ENCODE results near the gene MPDZ.
A peak's percentile ranks its signal among the peaks of the same experiment; 100 is the strongest.

The MPDZ gene

GRCh38 chr9:13279284-13280141 lies at the start of gene MPDZ:
Gene MPDZ, minus strand, starts transcription at chr9:13279692. Its CDS starts 29,377 bp downstream, at chr9:13250315.
- Histone ChIP-seq H3K9me3 (ENCODE audit: control insufficient read depth in 1 of 2, low read length in 2 of 2) (no peaks in the 10 kb centered on the region), H3K4me3 (ENCODE audit: low read depth in 1 of 2, low read length in 2 of 2) (peak within 1 kb of the TSS; percentile 56 to 62), H3K9ac (ENCODE audit: low read depth in 1 of 2, low read length in 2 of 2) (peak within 1 kb of the TSS in 1 of 2 donors; percentile 18), H3K36me3 (ENCODE audit: control insufficient read depth in 1 of 2, insufficient read depth in 2 of 2, low read length in 2 of 2) (no peaks in the 10 kb centered on the region), H3K4me1 (ENCODE audit: control insufficient read depth in 1 of 2, insufficient read depth in 2 of 2, low read length in 2 of 2) (no peaks in the 10 kb centered on the region), H3K27me3 (ENCODE audit: control insufficient read depth in 1 of 2, insufficient read depth in 2 of 2, low read length in 2 of 2) (peaks cover 0 to 7% of the 10 kb centered on the region in 2 donors), H3K27ac (ENCODE audit: low read depth, low read length) (peak within 1 kb of the TSS; percentile 66)

DNA sequence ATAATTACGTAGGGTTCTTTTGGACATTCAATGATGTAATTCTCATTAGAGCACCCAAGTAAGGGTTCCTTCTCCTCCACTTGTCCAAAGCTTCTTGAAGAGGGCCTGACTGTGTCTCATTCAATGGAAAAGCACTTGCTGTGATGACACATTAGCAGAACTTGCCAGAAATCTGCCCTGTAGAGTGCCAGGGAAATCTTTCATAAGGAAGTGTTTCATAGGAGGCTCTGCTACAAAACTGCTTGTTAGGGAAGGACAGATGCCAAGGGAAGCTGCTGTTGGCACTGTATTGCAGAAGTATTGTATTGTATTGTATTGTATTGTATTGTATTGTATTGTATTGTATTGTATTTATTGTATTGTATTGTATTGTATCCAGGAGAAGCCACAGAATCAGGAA lies 45.5 kb upstream of the MPDZ start:
- no peaks in the 10 kb centered on the region for H3K4me1 ChIP-seq (ENCODE audit: control insufficient read depth in 1 of 2, insufficient read depth in 2 of 2, low read length in 2 of 2)
- no peak overlapping the region for H3K9ac ChIP-seq (ENCODE audit: low read depth in 1 of 2, low read length in 2 of 2)
- H3K27me3 ChIP-seq (ENCODE audit: control insufficient read depth in 1 of 2, insufficient read depth in 2 of 2, low read length in 2 of 2) = no peaks in the 10 kb centered on the region
- no peak overlapping the region for H3K4me3 ChIP-seq (ENCODE audit: low read depth in 1 of 2, low read length in 2 of 2)
- no peaks in the 10 kb centered on the region for H3K9me3 ChIP-seq (ENCODE audit: control insufficient read depth in 1 of 2, low read length in 2 of 2)
- no peaks in the 10 kb centered on the region for H3K36me3 ChIP-seq (ENCODE audit: control insufficient read depth in 1 of 2, insufficient read depth in 2 of 2, low read length in 2 of 2)
- H3K27ac ChIP-seq (ENCODE audit: low read depth, low read length) = no peak overlapping the region

DNA sequence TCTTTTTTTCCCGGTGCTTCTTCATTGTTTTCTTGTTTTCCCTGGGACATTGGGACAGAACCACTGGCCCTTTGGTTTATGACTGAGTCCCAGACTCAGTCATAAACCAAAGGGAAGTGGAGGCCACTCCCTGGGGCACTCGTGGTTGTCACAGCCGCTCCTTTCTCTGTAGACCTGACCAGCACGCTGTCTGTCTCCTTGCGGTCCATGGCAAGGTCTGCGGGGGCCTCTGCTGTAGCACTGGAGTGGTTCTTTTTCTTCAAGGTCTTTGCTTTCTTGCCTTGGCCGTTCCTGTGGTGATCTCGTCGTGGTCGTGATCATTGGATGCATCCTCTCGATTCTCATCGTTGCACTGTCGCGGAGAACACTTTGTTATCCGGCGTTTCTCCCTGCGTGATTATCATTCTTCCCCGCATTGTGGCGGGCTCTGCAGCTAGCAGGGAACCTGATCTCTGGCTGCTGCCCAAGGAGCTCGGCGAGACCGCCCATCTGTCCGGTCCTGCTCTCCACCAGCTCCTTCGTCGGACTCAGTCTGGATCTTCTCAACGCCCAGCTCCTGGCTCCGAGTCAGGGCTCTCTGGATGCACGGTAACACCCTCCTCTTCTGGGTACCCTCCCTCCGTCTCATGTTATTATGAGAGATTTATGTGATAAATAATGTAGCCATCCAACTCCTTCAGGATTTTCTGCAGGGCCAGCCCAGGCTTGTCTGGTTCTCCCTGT lies 43.5 kb upstream of the MPDZ start:
- Histone ChIP-seq H3K9me3 (ENCODE audit: control insufficient read depth in 1 of 2, low read length in 2 of 2) (no peaks in the 10 kb centered on the region), H3K27me3 (ENCODE audit: control insufficient read depth in 1 of 2, insufficient read depth in 2 of 2, low read length in 2 of 2) (no peaks in the 10 kb centered on the region), H3K36me3 (ENCODE audit: control insufficient read depth in 1 of 2, insufficient read depth in 2 of 2, low read length in 2 of 2) (no peaks in the 10 kb centered on the region), H3K4me1 (ENCODE audit: control insufficient read depth in 1 of 2, insufficient read depth in 2 of 2, low read length in 2 of 2) (no peaks in the 10 kb centered on the region), H3K9ac (ENCODE audit: low read depth in 1 of 2, low read length in 2 of 2) (no peak overlapping the region), H3K27ac (ENCODE audit: low read depth, low read length) (no peak overlapping the region), H3K4me3 (ENCODE audit: low read depth in 1 of 2, low read length in 2 of 2) (no peak overlapping the region)

GRCh38 chr9:13318027-13318426 lies 38.5 kb upstream of the MPDZ start:
- Histone ChIP-seq H3K36me3 (ENCODE audit: control insufficient read depth in 1 of 2, insufficient read depth in 2 of 2, low read length in 2 of 2) (no peaks in the 10 kb centered on the region), H3K9ac (ENCODE audit: low read depth in 1 of 2, low read length in 2 of 2) (no peak overlapping the region), H3K27me3 (ENCODE audit: control insufficient read depth in 1 of 2, insufficient read depth in 2 of 2, low read length in 2 of 2) (no peaks in the 10 kb centered on the region), H3K4me3 (ENCODE audit: low read depth in 1 of 2, low read length in 2 of 2) (no peak overlapping the region), H3K27ac (ENCODE audit: low read depth, low read length) (no peak overlapping the region), H3K4me1 (ENCODE audit: control insufficient read depth in 1 of 2, insufficient read depth in 2 of 2, low read length in 2 of 2) (no peaks in the 10 kb centered on the region), H3K9me3 (ENCODE audit: control insufficient read depth in 1 of 2, low read length in 2 of 2) (no peaks in the 10 kb centered on the region)

DNA sequence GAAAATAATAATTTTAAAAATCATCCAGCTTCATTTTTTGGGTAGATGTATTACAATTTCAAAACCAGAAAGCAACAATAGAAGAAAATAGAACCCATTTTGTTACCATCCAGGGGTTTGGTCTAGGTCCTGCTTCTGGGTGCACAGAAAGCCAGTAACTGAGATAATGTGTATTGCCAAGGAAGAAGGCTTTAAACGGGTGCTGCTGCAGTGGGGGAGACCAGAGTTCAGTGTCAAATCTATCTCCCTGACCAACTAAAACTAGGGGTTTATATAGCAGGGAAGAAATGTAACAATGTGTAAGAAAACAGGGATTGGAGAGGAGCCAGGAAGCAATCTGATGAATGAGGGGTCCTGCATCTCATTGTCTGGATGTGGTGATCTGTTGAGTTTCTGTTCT lies 17.5 kb upstream of the MPDZ start:
- no peak overlapping the region for H3K9ac ChIP-seq (ENCODE audit: low read depth in 1 of 2, low read length in 2 of 2)
- no peaks in the 10 kb centered on the region for H3K4me1 ChIP-seq (ENCODE audit: control insufficient read depth in 1 of 2, insufficient read depth in 2 of 2, low read length in 2 of 2)
- H3K27me3 ChIP-seq (ENCODE audit: control insufficient read depth in 1 of 2, insufficient read depth in 2 of 2, low read length in 2 of 2) = no peaks in the 10 kb centered on the region
- no peak overlapping the region for H3K27ac ChIP-seq (ENCODE audit: low read depth, low read length)
- H3K36me3 ChIP-seq (ENCODE audit: control insufficient read depth in 1 of 2, insufficient read depth in 2 of 2, low read length in 2 of 2) = no peaks in the 10 kb centered on the region
- no peaks in the 10 kb centered on the region for H3K9me3 ChIP-seq (ENCODE audit: control insufficient read depth in 1 of 2, low read length in 2 of 2)
- H3K4me3 ChIP-seq (ENCODE audit: low read depth in 1 of 2, low read length in 2 of 2) = no peak overlapping the region

- no peak overlapping the region for H3K4me3 ChIP-seq (ENCODE audit: low read depth in 1 of 2, low read length in 2 of 2)
- no peak overlapping the region for H3K27ac ChIP-seq (ENCODE audit: low read depth, low read length)
- H3K27me3 ChIP-seq (ENCODE audit: control insufficient read depth in 1 of 2, insufficient read depth in 2 of 2, low read length in 2 of 2) = no peaks in the 10 kb centered on the region
- no peaks in the 10 kb centered on the region for H3K9me3 ChIP-seq (ENCODE audit: control insufficient read depth in 1 of 2, low read length in 2 of 2)
- H3K9ac ChIP-seq (ENCODE audit: low read depth in 1 of 2, low read length in 2 of 2) = no peak overlapping the region
- H3K4me1 ChIP-seq (ENCODE audit: control insufficient read depth in 1 of 2, insufficient read depth in 2 of 2, low read length in 2 of 2) = no peaks in the 10 kb centered on the region
- no peaks in the 10 kb centered on the region for H3K36me3 ChIP-seq (ENCODE audit: control insufficient read depth in 1 of 2, insufficient read depth in 2 of 2, low read length in 2 of 2)
These were observed 16.1 kb upstream of the MPDZ start for GRCh38 chr9:13295556-13295955.

GRCh38 chr9:13292782-13293181 lies 13.3 kb upstream of the MPDZ start:
- Histone ChIP-seq H3K9ac (ENCODE audit: low read depth in 1 of 2, low read length in 2 of 2) (no peak overlapping the region), H3K27ac (ENCODE audit: low read depth, low read length) (no peak overlapping the region), H3K36me3 (ENCODE audit: control insufficient read depth in 1 of 2, insufficient read depth in 2 of 2, low read length in 2 of 2) (no peaks in the 10 kb centered on the region), H3K27me3 (ENCODE audit: control insufficient read depth in 1 of 2, insufficient read depth in 2 of 2, low read length in 2 of 2) (no peaks in the 10 kb centered on the region), H3K4me1 (ENCODE audit: control insufficient read depth in 1 of 2, insufficient read depth in 2 of 2, low read length in 2 of 2) (no peaks in the 10 kb centered on the region), H3K4me3 (ENCODE audit: low read depth in 1 of 2, low read length in 2 of 2) (no peak overlapping the region), H3K9me3 (ENCODE audit: control insufficient read depth in 1 of 2, low read length in 2 of 2) (no peaks in the 10 kb centered on the region)

GRCh38 chr9:13292158-13292557 lies 12.7 kb upstream of the MPDZ start:
- H3K36me3 ChIP-seq (ENCODE audit: control insufficient read depth in 1 of 2, insufficient read depth in 2 of 2, low read length in 2 of 2) = no peaks in the 10 kb centered on the region
- no peak overlapping the region for H3K27ac ChIP-seq (ENCODE audit: low read depth, low read length)
- no peak overlapping the region for H3K4me3 ChIP-seq (ENCODE audit: low read depth in 1 of 2, low read length in 2 of 2)
- H3K4me1 ChIP-seq (ENCODE audit: control insufficient read depth in 1 of 2, insufficient read depth in 2 of 2, low read length in 2 of 2) = no peaks in the 10 kb centered on the region
- no peaks in the 10 kb centered on the region for H3K27me3 ChIP-seq (ENCODE audit: control insufficient read depth in 1 of 2, insufficient read depth in 2 of 2, low read length in 2 of 2)
- no peaks in the 10 kb centered on the region for H3K9me3 ChIP-seq (ENCODE audit: control insufficient read depth in 1 of 2, low read length in 2 of 2)
- H3K9ac ChIP-seq (ENCODE audit: low read depth in 1 of 2, low read length in 2 of 2) = no peak overlapping the region

- Histone ChIP-seq H3K27me3 (ENCODE audit: control insufficient read depth in 1 of 2, insufficient read depth in 2 of 2, low read length in 2 of 2) (no peaks in the 10 kb centered on the region), H3K9ac (ENCODE audit: low read depth in 1 of 2, low read length in 2 of 2) (no peak overlapping the region), H3K27ac (ENCODE audit: low read depth, low read length) (no peak overlapping the region), H3K4me1 (ENCODE audit: control insufficient read depth in 1 of 2, insufficient read depth in 2 of 2, low read length in 2 of 2) (no peaks in the 10 kb centered on the region), H3K36me3 (ENCODE audit: control insufficient read depth in 1 of 2, insufficient read depth in 2 of 2, low read length in 2 of 2) (no peaks in the 10 kb centered on the region), H3K9me3 (ENCODE audit: control insufficient read depth in 1 of 2, low read length in 2 of 2) (no peaks in the 10 kb centered on the region), H3K4me3 (ENCODE audit: low read depth in 1 of 2, low read length in 2 of 2) (no peak overlapping the region)
These were observed 12.2 kb upstream of the MPDZ start for GRCh38 chr9:13291718-13292117.

- H3K4me3 ChIP-seq (ENCODE audit: low read depth in 1 of 2, low read length in 2 of 2) = no peak overlapping the region
- no peaks in the 10 kb centered on the region for H3K27me3 ChIP-seq (ENCODE audit: control insufficient read depth in 1 of 2, insufficient read depth in 2 of 2, low read length in 2 of 2)
- no peak overlapping the region for H3K9ac ChIP-seq (ENCODE audit: low read depth in 1 of 2, low read length in 2 of 2)
- H3K27ac ChIP-seq (ENCODE audit: low read depth, low read length) = no peak overlapping the region
- H3K36me3 ChIP-seq (ENCODE audit: control insufficient read depth in 1 of 2, insufficient read depth in 2 of 2, low read length in 2 of 2) = no peaks in the 10 kb centered on the region
- no peaks in the 10 kb centered on the region for H3K9me3 ChIP-seq (ENCODE audit: control insufficient read depth in 1 of 2, low read length in 2 of 2)
- H3K4me1 ChIP-seq (ENCODE audit: control insufficient read depth in 1 of 2, insufficient read depth in 2 of 2, low read length in 2 of 2) = no peaks in the 10 kb centered on the region
These were observed 4.5 kb upstream of the MPDZ start for GRCh38 chr9:13284011-13284410.
